Stimulated activated CD4-positive, alpha-beta T cell treated with anti-CD3 and anti-CD28 coated beads, TNF-alpha, amount 100 ng/mL, for 4 hours (primary cell): ENCODE measurements around the gene RPP14.

ENCODE experiments used
- DNase-seq, 3 experiments: peaks; one replicate each; pipeline ENCODE4 v3.0.0-alpha.2; 2020; ENCODE audit warnings: low read depth in 3 of 3

Gene RPP14

DNA sequence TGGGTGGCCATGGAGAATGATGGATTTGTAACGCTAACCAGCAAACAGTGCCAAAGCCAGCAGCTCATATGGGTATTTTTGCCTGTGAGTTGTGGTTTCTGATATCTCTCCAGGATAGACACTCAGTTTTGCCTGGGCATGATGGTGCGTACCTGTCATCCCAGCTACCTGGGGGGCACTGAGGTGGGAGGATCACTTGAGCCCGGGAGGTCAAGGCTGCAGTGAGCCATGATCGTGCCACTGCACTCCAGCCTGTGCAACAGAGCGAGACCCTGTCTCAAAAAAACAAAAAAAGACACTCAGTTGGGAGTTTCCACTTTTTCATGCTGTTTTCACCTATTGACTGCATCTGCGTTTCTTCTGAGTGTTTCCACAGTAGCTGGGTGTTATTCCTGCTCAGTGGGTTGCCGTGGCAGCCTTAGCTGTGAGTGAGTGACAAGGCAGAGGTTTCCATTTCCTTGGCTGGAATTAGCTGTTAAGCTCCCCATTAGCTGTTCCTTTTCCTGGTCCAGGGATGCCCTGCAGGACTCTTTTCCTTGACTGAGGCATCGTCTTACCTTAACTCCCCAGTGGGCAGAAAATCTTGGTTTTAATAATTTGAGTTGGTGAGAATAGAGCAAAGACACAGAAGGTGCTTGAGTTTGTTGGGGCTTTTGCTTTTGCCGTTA lies 14.2 kb upstream of the RPP14 start:
- DNase-seq = no peak

DNA sequence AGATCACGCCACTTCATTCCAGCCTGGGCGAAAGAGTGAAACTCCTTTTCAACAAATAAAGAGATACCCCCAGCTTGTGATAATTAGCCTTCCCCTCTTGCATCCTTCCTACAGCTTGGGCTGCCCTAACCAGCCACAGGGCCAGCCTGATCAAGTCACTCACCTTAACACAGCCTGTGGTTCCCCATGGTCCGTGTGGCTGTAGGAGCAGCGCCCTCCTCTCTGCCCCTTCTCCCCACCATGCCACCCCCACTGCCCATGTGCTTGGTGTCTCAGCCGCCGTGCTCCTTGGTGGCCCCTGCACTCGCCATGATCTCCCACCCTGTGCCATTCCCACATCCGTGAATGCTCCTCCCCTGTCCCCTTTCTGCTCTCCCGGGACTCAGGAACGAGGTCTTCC lies 13.2 kb upstream of the RPP14 start:
- DNase-seq = no peak

DNA sequence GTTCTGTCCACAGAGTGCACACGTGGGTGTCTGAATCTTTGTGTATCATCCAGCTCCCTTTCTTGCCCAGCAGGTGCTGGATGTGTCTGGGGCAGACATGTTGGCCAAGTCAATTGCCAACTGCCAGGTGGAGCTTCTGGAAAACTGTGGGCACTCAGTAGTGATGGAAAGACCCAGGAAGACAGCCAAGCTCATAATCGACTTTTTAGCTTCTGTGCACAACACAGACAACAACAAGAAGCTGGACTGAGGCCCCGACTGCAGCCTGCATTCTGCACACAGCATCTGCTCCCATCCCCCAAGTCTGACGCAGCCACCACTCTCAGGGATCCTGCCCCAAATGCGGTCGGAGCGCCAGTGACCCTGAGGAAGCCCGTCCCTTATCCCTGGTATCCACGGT lies 12.5 kb upstream of the RPP14 start:
- no peak for DNase-seq

DNA sequence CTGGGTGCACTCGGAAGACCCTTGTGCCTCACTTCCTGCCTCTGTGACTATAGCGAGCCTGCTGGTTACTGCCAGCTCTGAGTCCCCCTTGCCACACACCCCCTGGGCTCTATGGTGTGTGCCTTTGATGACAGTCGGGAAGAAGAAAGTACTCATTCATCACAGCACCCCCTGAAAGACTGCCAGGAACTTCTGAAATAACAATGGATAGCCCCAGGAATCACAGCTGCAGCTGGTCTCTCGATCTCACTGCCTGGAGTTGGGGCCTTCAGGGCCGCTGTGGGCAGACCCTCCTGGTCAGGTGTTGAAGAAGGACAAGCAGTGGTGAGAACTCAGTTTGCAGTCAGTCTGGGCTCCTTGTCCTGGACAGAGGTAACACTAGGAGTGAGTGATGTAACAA lies 9.8 kb upstream of the RPP14 start:
- no peak for DNase-seq

DNA sequence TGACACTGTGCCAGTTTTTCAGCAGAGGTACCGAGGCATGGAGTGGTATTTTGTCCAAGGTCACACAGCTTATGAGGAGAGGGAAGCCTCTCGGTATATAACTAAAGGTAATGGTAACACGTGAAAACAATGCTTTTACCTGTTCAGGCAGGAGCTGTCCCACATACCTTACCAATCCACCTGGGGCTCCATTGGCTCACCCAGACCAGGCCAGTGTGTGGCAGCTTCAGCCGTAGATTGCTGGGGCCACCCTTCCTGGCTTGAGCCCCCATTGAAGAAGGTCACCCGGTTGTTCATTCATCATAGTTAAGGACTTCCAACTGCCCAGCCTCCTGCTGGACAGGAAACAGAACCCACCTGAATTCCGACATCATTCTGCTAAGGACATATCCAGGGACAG lies 9.2 kb upstream of the RPP14 start:
- no peak for DNase-seq

DNA sequence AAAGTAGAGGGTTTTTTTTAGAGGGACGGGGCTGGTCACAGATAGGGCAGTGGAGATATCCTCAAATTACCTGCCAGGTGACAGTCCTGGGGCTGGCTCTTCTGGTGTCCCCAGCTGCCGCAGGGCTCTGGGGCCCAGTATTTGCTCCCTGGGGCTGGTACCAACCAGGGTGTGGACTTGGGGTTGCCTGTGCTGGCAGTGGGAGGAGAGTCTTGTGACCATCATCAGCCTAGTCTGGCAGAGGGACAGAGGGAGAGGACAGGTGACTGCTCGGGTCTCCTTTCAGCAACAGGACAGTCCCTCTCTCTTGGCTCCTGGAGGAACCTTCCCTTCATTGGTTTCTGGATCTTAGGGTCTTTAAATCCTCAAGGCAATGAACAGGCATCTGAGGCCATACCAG lies 7.9 kb upstream of the RPP14 start:
- no peak for DNase-seq

DNA sequence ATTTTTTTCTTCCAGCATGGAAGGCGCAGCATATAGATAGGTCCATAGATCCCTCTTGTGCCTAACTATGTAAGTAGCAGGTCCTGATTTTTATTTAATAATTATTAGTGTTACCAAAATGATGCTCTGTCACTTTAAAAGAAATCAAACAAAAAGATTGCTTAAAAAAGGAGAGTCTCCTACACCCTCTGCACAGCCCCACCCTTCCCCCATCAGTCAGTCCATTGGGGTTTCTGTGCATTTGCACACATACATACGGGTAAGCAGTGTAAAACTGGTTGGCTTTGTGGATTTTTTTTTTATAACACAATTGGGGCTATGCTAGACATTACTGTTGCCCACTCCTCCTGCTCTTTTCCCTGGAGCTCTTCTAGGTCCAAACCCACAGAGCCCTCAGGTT lies 7.0 kb upstream of the RPP14 start:
- DNase-seq = no peak

DNA sequence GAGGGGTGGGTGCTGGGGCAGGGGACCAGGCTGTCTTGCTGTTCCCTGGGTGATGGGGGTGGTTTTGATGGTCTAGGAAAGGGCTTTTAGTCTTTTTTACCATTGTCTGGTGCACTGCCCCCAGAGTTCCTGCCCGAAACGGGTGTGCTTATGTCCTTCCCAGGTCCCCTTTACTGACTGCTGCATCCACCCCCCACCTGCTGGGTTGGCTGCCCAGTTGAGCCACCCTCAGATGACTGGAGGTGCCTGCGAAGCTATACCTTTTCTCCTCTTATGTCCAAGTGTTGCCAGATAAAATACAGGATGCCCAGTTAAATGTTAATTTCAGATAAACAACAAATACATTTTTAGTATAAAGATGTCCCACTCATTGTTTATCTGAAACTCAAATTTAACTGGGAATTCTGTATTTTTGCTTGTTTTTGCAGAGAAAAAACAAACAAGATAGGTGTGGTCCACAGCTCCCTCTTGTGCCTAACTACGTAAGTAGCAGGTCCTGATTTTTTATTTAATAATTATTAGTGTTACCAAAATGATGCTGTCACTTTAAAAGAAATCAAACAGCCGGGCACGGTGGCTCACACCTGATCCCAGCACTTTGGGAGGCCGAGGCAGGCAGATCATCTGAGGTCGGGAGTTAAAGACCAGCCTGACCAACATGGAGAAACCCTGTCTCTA lies 6.1 kb upstream of the RPP14 start:
- no peak for DNase-seq

DNA sequence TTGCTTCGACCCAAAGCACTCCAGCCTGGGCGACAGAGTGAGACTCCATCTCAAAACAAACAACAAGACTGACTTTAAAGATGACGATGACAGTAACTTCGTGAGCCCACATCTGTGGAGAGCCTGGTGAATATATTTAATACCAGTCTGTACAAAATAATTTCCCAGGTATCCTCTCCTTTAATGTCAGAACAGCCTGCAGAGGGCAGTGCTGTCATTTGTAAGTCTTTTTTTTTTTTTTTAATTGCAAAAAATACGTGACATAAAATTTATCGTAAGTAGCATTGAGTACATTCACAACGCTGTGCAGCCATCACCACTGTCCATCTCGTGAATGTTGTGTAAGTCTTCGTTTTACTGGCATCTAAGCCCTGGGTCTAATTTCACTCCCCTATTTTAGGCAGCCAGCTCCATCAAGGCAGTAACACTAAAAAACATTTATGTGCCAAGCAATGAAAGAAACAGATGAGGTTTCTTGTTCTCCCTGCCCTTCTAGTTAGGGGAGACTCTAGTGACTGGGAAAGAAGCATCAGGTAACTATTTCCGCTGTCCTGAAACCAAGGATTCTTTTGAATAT lies 1.7 kb downstream of the RPP14 start:
- no peak for DNase-seq

DNA sequence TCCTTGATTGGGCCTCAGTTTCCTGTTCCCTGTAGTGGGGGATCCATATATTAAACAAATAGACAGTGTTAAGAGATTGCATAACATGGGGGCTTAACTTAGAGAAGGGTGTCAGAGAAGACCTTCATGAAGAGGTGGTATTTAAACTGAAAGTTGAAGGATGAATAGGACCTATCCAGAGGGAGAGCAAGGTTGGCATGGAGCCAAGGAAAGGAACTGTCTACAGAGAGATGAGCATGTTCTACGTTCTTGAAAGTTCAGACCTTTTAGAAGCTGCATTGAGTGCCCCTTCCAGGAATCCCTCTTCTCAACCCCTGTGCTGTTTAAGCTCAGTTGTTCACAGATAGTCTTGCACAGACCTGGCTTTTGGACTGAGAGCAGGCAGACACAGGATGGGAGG lies 2.7 kb downstream of the RPP14 start:
- DNase-seq = no peak

DNA sequence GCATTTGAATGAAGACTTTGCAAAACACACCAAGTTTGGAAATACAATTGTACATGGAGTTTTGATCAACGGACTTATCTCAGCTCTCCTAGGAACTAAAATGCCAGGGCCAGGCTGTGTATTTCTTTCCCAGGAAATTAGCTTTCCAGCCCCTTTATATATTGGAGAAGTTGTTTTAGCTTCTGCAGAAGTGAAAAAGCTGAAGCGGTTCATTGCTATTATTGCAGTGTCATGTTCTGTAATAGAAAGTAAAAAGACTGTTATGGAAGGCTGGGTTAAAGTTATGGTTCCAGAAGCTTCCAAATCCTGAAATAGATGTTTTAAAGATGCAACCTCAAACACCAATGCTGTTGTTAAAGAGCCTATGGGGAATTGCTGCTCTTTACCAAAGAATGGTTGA lies 11.8 kb downstream of the RPP14 start:
- no peak for DNase-seq

DNA sequence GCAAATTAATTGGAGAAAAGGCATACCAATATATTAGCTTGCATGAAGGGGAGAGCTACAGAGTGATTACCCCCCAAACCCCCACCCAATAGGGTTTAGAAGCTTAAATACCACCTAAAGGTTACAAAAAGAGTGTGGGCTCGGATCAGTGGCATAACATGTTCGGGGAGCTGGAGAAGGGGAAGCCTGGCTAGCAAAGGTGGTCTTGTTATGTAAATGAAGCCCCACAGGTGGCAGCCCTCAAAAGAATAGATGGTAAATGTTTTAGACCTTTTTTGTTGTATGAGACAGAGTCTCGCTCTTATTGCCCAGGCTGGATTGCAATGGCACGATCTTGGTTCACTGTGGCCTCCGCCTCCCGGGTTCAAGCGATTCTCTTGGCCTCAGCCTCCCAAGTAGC lies 15.7 kb downstream of the RPP14 start:
- no peak for DNase-seq

DNA sequence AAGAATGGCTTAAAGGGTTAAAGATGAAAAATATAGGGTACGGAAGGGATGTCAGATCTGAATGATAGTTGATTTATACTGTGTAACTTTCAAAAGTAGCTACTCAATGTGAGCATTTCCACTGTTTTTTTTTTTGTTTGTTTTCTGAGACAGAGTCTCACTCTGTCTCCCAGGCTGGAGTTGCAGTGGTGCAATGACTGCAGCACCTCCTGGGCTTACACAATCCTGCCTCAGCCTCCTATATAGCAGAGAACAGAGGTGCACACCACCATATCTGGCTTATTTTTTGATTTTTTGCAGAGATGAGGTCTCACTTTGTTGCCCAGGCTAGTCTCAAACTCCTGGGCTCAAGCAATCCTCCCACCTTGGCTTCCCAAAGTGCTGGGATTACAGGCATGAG lies 16.7 kb downstream of the RPP14 start:
- DNase-seq = no peak

DNA sequence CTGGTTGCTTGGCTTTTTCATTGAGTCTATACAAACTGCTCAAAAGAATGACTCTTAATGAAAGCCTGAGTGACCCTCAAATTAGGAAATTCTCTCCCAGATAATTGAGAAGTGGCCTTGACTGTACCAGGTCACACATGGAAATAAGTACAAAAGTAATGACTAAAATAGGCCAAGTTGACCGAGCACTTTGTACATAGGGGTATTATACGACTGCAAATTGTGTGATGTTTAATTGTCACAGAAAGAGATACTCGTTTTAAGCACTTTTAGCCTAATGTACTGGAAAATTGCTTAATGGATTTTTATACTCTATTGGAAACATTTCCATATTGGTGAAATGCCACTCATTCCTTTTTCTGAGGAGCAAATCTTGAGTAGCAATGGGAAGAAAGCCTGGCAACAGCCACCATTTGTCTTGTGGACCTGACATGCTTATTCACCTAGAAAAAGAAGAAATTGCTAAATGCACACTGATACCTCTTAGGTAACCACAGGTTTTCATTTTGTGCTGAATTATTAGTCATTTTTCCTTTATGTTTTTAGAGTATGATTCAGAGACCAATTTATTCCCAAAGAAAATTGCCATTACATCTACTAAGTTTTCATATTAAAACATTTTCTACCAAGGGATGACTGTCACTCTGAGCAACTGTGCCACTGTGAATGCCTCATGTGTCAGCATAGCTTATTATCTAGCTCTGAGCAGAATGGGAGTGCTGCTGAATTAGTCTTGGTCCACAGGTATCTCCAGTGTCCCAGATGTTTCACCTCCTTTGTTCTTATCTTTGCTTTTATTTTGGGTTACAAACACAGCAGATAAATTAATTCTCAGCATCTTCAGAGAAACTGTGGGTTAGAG lies 17.7 kb downstream of the RPP14 start:
- no peak for DNase-seq

DNA sequence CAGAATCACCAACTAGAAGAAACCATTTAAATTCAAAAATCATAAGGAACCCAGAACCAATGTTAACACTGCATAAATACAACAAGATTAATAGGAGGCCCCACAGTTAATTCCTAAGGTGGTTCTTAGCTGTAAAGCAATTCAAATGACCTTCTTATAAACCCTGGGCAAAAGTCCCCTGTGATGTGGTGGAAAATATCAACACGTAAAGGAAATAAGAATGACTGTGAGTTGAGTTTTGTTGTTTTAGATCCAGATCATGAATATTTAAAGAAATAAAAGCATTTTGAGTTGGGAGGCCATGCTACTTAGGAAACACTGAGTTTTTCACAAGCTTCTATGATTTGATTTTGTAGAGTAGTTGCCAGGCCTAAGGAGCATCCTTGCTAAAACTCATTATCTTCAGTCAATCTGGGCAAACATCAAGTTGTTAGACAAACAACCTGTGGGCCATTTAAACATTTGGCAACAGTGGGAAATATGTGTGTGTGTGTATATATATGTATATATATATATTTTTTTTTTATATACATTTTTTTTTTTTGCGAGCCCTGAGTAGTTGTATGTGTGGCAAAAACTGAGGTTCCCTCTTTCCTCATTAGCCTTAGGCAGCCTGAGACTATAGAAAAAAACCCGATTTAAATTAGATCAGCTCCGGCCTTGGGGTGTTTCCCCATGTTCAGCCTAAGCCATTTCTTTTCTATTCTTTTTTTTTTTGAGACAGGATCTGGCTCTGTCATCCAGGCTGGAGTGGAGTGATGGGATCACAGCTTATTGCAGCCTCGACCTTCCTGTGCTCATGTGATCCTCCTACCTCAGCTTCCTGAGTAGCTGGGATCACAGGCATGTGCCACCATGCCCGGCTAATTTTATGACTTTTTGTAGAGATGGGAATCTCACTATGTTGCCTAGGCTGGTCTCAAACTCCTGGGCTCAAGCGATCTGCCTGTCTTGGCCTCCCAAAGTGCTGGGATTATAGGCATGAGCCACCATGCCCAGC lies 18.6 kb downstream of the RPP14 start:
- no peak for DNase-seq

DNA sequence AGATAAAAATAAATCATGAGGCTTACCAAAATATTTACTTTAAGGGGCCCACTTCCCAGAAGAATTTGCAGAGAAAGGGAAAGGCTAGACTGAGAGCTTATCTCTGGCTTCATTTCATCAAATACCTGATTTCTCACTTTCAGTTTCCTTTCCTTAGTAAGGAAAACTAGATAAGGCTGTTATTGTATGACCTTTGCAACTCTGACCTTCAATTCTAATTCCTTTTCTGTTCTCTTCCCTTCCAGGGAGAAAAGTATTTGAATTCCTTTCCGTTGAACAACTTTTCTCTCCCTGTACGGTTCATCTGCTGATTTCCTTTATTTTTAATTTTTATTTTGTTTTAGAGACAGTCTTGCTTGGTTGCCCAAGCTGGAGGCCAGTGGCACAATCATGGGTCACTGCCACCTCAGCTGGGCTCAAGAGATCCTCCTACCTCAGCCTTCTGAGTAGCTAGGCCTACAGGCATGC lies 19.5 kb downstream of the RPP14 start:
- no peak for DNase-seq

DNA sequence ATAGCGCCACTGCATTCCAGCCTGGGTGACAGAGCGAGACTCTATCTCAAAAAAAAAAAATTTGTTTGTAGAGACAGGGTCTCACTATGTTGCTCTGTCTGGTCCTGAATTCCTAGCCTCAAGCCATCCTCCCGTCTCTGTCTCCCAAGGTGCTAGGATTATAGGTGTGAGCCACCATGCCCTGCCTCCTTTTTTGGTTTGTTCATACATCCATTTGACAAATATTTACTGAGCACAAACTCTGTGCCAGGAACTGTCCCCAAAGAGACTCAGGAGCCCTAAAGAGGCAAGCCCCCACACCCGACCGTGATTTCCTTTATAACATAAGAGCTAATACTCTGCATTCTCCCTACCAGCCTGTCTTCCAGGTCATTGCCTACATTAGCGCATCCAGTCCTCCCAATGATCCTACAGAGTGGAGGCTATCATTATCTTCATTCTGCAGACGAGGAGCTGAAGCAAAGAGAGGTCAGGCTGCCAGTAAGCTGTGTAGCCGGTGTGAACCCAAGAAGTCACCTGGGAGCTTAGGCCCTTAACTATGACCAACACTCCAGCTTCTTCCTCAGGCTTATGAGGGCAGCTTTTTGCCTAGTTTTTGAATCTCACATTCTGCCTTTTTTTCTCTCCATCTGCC lies 20.3 kb downstream of the RPP14 start:
- no peak for DNase-seq

DNA sequence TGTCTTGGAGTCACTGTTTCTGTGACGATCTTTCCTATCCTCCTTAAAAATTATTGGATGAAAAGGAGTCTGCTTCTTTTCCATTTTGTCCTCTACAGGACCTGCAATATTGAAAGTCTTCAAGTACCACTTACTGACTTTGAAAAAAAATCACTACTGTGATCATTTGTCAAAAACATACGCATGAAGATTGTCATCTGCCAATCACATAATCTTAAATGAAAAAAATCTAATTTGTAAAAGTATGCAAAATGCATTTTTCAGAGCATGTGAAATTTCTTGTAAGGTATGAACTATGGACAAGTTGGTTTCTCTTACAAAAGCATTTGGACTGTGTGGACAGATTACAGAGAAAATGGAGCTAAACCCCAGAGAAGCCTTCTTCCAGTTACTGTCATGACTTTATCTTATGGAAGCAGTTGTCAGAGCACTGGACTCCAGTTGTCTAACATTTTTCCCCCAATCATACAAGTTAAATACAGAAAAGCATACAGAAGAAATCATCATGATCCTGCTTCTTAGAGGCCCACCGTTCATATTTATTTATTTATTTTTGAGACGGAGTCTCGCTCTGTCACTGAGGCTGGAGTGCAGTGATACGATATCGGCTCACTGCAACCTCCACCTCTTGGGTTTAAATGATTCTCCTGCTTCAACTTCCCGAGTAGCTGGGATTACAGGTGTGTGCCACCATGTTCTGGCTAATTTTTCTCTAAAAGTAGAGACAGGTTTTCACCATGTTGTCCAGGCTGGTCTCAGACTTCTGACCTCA lies 23.3 kb downstream of the RPP14 start:
- DNase-seq = no peak

DNA sequence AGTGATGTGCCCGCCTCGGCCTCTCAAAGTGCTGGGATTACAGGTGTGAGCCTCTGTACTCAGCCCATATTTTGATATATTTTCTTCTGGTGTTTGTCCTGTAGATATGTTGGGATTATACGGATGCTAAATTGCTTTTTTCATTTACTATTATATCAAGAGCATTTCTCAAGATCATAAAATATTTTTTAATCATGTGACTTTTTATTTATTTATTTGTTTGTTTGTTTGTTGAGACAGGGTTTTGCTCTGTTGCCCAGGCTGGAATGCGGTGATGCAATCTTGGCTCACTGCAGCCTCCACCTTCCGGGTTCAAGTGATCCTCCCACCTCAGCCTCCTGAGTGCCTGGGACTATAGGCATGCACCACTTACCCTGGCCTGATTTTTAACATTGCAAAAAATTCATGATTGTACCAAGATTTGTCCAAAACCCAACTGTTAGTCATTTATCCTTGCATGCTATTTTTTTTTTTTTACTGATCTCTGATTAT lies 23.9 kb downstream of the RPP14 start:
- DNase-seq = no peak
